Thyroid gland (tissue), 4 donors: Measurements from ENCODE around the gene EME1.

ENCODE experiments used
- POLR2A ChIP-seq, 2 donors: fragments of 450-650 bp; IDR thresholded peaks; one replicate each; pipeline ENCODE4 v1.6.1; 2017; ENCODE audit warnings: antibody characterized with exemption in 2 of 2, mild to moderate bottlenecking in 2 of 2, moderate library complexity in 1 of 2
- TF ChIP-seq, protein P1 (sequence below), 6 experiments: fragments of 200-600 bp in 3 of 6; fragments of 450-650 bp in 3 of 6; sonication (generic) in 3 of 6; IDR thresholded peaks; one replicate each; pipeline ENCODE4 v1.5.1; 2016 to 2019; ENCODE audit warnings: antibody characterized with exemption in 6 of 6, mild to moderate bottlenecking in 2 of 6, inconsistent platforms in 1 of 6, moderate library complexity in 1 of 6

DNA sequence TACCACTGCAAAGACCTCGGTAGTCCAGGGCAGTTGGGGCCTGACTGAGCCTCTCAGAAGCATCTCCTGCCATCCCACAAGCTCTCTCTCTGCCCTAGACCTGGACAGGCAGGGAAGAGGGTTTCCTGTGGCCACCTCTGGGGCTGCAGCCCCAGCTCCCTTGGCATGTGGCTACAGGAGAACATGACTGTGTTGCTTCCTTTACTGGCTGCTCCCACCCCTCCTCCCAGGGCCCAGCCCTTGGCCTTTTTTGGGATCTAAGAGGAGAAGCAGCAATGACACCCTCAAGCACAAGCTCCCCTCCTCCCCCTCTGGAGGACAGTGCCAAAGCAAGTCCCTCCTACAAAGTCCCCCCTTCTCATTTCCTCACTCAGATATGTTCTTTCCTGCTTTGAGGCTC lies 5.6 kb upstream of the EME1 start:
- TF ChIP-seq POLR2A (IDR thresholded peaks at IDR 0.05), result no peak
- TF ChIP-seq, protein P1, sequence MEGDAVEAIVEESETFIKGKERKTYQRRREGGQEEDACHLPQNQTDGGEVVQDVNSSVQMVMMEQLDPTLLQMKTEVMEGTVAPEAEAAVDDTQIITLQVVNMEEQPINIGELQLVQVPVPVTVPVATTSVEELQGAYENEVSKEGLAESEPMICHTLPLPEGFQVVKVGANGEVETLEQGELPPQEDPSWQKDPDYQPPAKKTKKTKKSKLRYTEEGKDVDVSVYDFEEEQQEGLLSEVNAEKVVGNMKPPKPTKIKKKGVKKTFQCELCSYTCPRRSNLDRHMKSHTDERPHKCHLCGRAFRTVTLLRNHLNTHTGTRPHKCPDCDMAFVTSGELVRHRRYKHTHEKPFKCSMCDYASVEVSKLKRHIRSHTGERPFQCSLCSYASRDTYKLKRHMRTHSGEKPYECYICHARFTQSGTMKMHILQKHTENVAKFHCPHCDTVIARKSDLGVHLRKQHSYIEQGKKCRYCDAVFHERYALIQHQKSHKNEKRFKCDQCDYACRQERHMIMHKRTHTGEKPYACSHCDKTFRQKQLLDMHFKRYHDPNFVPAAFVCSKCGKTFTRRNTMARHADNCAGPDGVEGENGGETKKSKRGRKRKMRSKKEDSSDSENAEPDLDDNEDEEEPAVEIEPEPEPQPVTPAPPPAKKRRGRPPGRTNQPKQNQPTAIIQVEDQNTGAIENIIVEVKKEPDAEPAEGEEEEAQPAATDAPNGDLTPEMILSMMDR (IDR thresholded peaks at IDR 0.05), result no peak
